Naive thymus-derived CD4-positive, alpha-beta T cell (primary cell): ENCODE results near the gene KCNQ5. TPM values are rescaled to one million over a fixed set of nuclear protein-coding genes. Genes with fewer than 3 reads are reported as not detected.

Source experiments
- ATAC-seq: fragments of 150-1000 bp; cut with Tn5 transposase; 2 replicates; pipeline ENCODE4 v1.10.0; 2021; ENCODE audit warnings: mild to moderate bottlenecking, moderate library complexity
- CTCF ChIA-PET: fragments of 350-600 bp; sonication (Branson Sonifier 250); formaldehyde crosslinking; loops from one replicate; lab custom pipeline; 2021; ENCODE audit warnings: antibody characterized with exemption; lab: Charles Lee
- POLR2A ChIA-PET: fragments of 350-600 bp; sonication (Branson Sonifier 250); formaldehyde crosslinking; loops from one replicate; lab custom pipeline; 2021; ENCODE audit warnings: antibody characterized with exemption, inconsistent platforms; lab: Charles Lee
- DNase-seq, 9 donors: peaks; one replicate each; pipeline versions ENCODE4 v3.0.0 to v3.0.0-alpha.2; 2020 to 2022; ENCODE audit warnings: mixed read lengths in 1 of 9
- H3K27ac ChIP-seq: one replicate; pipeline ENCODE4 v1.7.0; 2013; ENCODE audit warnings: mild to moderate bottlenecking, low read depth, low read length, moderate library complexity
- H3K27me3 ChIP-seq, 2 donors: one replicate each; pipeline ENCODE4 v1.7.0; 2013; ENCODE audit warnings: low read length in 2 of 2, mild to moderate bottlenecking in 2 of 2, moderate library complexity in 2 of 2; ENCODE audit not compliant: control insufficient read depth in 2 of 2, insufficient read depth in 2 of 2
- H3K36me3 ChIP-seq, 3 experiments: 1 replicate in 2 of 3; 2 replicates in 1 of 3; pipeline ENCODE4 v1.7.0; 2013; ENCODE audit warnings: low read length in 3 of 3, mild to moderate bottlenecking in 3 of 3, moderate library complexity in 1 of 3; ENCODE audit not compliant: insufficient read depth in 3 of 3, control insufficient read depth in 2 of 3
- H3K4me1 ChIP-seq, 2 donors: one replicate each; pipeline ENCODE4 v1.7.0; 2013; ENCODE audit warnings: low read length in 2 of 2, mild to moderate bottlenecking in 2 of 2, moderate library complexity in 1 of 2; ENCODE audit not compliant: control insufficient read depth in 2 of 2, insufficient read depth in 2 of 2
- H3K4me3 ChIP-seq: 2 replicates; pipeline ENCODE4 v1.7.0; 2013; ENCODE audit warnings: mild to moderate bottlenecking, low read length
- H3K9me3 ChIP-seq, 3 experiments: 1 replicate in 2 of 3; 2 replicates in 1 of 3; pipeline ENCODE4 v1.7.0; 2013; ENCODE audit warnings: low read length in 3 of 3; ENCODE audit not compliant: control insufficient read depth in 2 of 3
- H3K27ac Mint-ChIP-seq, 9 donors: one replicate each; pipeline ENCODE4 v1.8.0; 2020 to 2022; ENCODE audit warnings: mixed read lengths in 9 of 9, mild to moderate bottlenecking in 8 of 9, moderate library complexity in 5 of 9, inconsistent platforms in 2 of 9
- H3K27me3 Mint-ChIP-seq, 5 donors: one replicate each; pipeline ENCODE4 v1.8.0; 2021 to 2022; ENCODE audit warnings: mixed read lengths in 5 of 5, mild to moderate bottlenecking in 1 of 5
- H3K36me3 Mint-ChIP-seq, 5 donors: one replicate each; pipeline ENCODE4 v1.8.0; 2020 to 2022; ENCODE audit warnings: mixed read lengths in 5 of 5, mild to moderate bottlenecking in 3 of 5, inconsistent platforms in 1 of 5
- H3K4me1 Mint-ChIP-seq, 7 donors: one replicate each; pipeline ENCODE4 v1.8.0; 2020 to 2022; ENCODE audit warnings: mixed read lengths in 7 of 7, mild to moderate bottlenecking in 3 of 7, inconsistent platforms in 1 of 7
- H3K4me3 Mint-ChIP-seq, 10 donors: one replicate each; pipeline ENCODE4 v1.8.0; 2020 to 2022; ENCODE audit warnings: mild to moderate bottlenecking in 10 of 10, mixed read lengths in 10 of 10, moderate library complexity in 6 of 10, inconsistent platforms in 2 of 10
- H3K9me3 Mint-ChIP-seq, 11 donors: one replicate each; pipeline ENCODE4 v1.8.0; 2020 to 2022; ENCODE audit warnings: mixed read lengths in 11 of 11, mild to moderate bottlenecking in 4 of 11, inconsistent platforms in 1 of 11, moderate library complexity in 1 of 11
- intact Hi-C, 2 donors: fragments of 100-400 bp; cut with micrococcal nuclease; formaldehyde crosslinking; loops; one replicate each; pipeline ENCODE4 v1.15.1; 2023
- polyA plus RNA-seq, 2 donors: library from polyadenylated mRNA; unstranded; fragments of 300-500 nt; fragmentation: Illumina TruSeq; gene quantifications; one replicate each; pipeline ENCODE4 v1.2.3, GENCODE V29; 2021
- total RNA-seq, 6 experiments: library from RNA in 5 of 6; stranded (reverse) in 5 of 6; gene quantifications; 1 replicate in 5 of 6; 2 replicates in 1 of 6; pipeline ENCODE4 v1.2.3 and lab custom pipeline; 2021 to 2026

Gene KCNQ5
- total and polyA plus RNA-seq, 7 experiments from 2014 or later, result 2.3 to 18.3 (median 7.2) TPM

GRCh38 chr6:73030791-73031782 lies 409.2 kb downstream of the KCNQ5 start:
- CTCF ChIA-PET, result no interaction called here
- ATAC-seq, result no peak
- no peak overlapping the region for H3K27ac Mint-ChIP-seq
- H3K9me3 Mint-ChIP-seq, result peaks cover 0 to 6% (median 0%) of the 10 kb centered on the region in 11 donors
- no peak overlapping the region for H3K4me3 ChIP-seq
- no peak overlapping the region for H3K4me3 Mint-ChIP-seq
- DNase-seq, result no peak
- H3K36me3 ChIP-seq, result no peaks in the 10 kb centered on the region
- H3K27ac ChIP-seq, result no peak overlapping the region
- POLR2A ChIA-PET, result no interaction called here
- no peaks in the 10 kb centered on the region for H3K27me3 ChIP-seq
- peaks cover 0 to 19% (median 4%) of the 10 kb centered on the region in 5 donors for H3K36me3 Mint-ChIP-seq
- peaks cover 0 to 20% (median 0%) of the 10 kb centered on the region in 7 donors for H3K4me1 Mint-ChIP-seq
- intact Hi-C loops, result no loop called here
- H3K4me1 ChIP-seq, result no peaks in the 10 kb centered on the region
- H3K27me3 Mint-ChIP-seq, result no peaks in the 10 kb centered on the region
- no peaks in the 10 kb centered on the region for H3K9me3 ChIP-seq

GRCh38 chr6:73032586-73032985 lies 410.7 kb downstream of the KCNQ5 start:
- Histone ChIP-seq H3K36me3 (no peaks in the 10 kb centered on the region), H3K4me3 (no peak overlapping the region), H3K27me3 (no peaks in the 10 kb centered on the region), H3K27ac (no peak overlapping the region), H3K4me1 (no peaks in the 10 kb centered on the region), H3K9me3 (no peaks in the 10 kb centered on the region)
- POLR2A ChIA-PET, result no interaction called here
- Mint-ChIP-seq H3K4me1 (peaks cover 0 to 20% (median 0%) of the 10 kb centered on the region in 7 donors), H3K9me3 (peaks cover 0 to 18% (median under 1%) of the 10 kb centered on the region in 11 donors), H3K27me3 (no peaks in the 10 kb centered on the region), H3K36me3 (peaks cover 0 to 26% (median 4%) of the 10 kb centered on the region in 5 donors), H3K4me3 (no peak overlapping the region), H3K27ac (no peak overlapping the region)
- intact Hi-C loops, result no loop called here
- DNase-seq (no peak), ATAC-seq (no peak)
- CTCF ChIA-PET, result no interaction called here

- Mint-ChIP-seq H3K36me3 (peaks cover 0 to 57% (median 25%) of the 10 kb centered on the region in 5 donors), H3K4me1 (peaks cover 0 to 6% (median 0%) of the 10 kb centered on the region in 7 donors), H3K4me3 (no peak overlapping the region), H3K9me3 (peaks cover 0 to 43% (median 11%) of the 10 kb centered on the region in 11 donors), H3K27me3 (no peaks in the 10 kb centered on the region), H3K27ac (no peak overlapping the region)
- Histone ChIP-seq H3K27ac (no peak overlapping the region), H3K9me3 (no peaks in the 10 kb centered on the region), H3K36me3 (no peaks in the 10 kb centered on the region), H3K4me3 (no peak overlapping the region), H3K27me3 (no peaks in the 10 kb centered on the region), H3K4me1 (no peaks in the 10 kb centered on the region)
- ChIA-PET CTCF (no interaction called here), POLR2A (no interaction called here)
- no peak for ATAC-seq
- DNase-seq, result no peak
- intact Hi-C loops, result no loop called here
These were observed 414.8 kb downstream of the KCNQ5 start for GRCh38 chr6:73036689-73037088.

- Mint-ChIP-seq H3K4me3 (no peak overlapping the region), H3K36me3 (peaks cover 0 to 61% (median 39%) of the 10 kb centered on the region in 5 donors), H3K27me3 (no peaks in the 10 kb centered on the region), H3K4me1 (peaks cover 0 to 2% (median 0%) of the 10 kb centered on the region in 7 donors), H3K9me3 (peaks cover 0 to 37% (median 10%) of the 10 kb centered on the region in 11 donors), H3K27ac (no peak overlapping the region)
- ChIA-PET CTCF (no interaction called here), POLR2A (no interaction called here)
- no peaks in the 10 kb centered on the region for H3K27me3 ChIP-seq
- H3K27ac ChIP-seq, result no peak overlapping the region
- ATAC-seq (no peak), DNase-seq (no peak)
- H3K4me1 ChIP-seq, result no peaks in the 10 kb centered on the region
- peaks cover 0 to 3% (median 0%) of the 10 kb centered on the region in 3 experiments for H3K36me3 ChIP-seq
- no peaks in the 10 kb centered on the region for H3K9me3 ChIP-seq
- intact Hi-C loops, result no loop called here
- no peak overlapping the region for H3K4me3 ChIP-seq
These were observed 419.2 kb downstream of the KCNQ5 start for GRCh38 chr6:73041051-73041450.

GRCh38 chr6:73042892-73043291 lies 421.0 kb downstream of the KCNQ5 start:
- no peak overlapping the region for H3K4me3 ChIP-seq
- Mint-ChIP-seq H3K4me3 (no peak overlapping the region), H3K27me3 (no peaks in the 10 kb centered on the region), H3K4me1 (peaks cover 0 to 2% (median 0%) of the 10 kb centered on the region in 7 donors), H3K27ac (no peak overlapping the region), H3K36me3 (peaks cover 0 to 57% (median 39%) of the 10 kb centered on the region in 5 donors), H3K9me3 (peaks cover 0 to 22% (median 10%) of the 10 kb centered on the region in 11 donors)
- H3K36me3 ChIP-seq, result peaks cover 0 to 3% (median 0%) of the 10 kb centered on the region in 3 experiments
- H3K9me3 ChIP-seq, result no peaks in the 10 kb centered on the region
- H3K4me1 ChIP-seq, result no peaks in the 10 kb centered on the region
- CTCF ChIA-PET, result no interaction called here
- H3K27me3 ChIP-seq, result no peaks in the 10 kb centered on the region
- no peak overlapping the region for H3K27ac ChIP-seq
- DNase-seq, result no peak
- ATAC-seq, result no peak
- POLR2A ChIA-PET, result no interaction called here
- intact Hi-C loops, result no loop called here

GRCh38 chr6:73043446-73043845 lies 421.6 kb downstream of the KCNQ5 start:
- H3K36me3 ChIP-seq, result peaks cover 0 to 3% (median 0%) of the 10 kb centered on the region in 3 experiments
- intact Hi-C loops, result no loop called here
- ATAC-seq (no peak), DNase-seq (no peak)
- H3K27me3 ChIP-seq, result no peaks in the 10 kb centered on the region
- Mint-ChIP-seq H3K4me3 (no peak overlapping the region), H3K36me3 (peaks cover 0 to 59% (median 38%) of the 10 kb centered on the region in 5 donors), H3K27me3 (no peaks in the 10 kb centered on the region), H3K9me3 (peaks cover 0 to 17% (median 9%) of the 10 kb centered on the region in 11 donors), H3K27ac (no peak overlapping the region), H3K4me1 (peaks cover 0 to 2% (median 0%) of the 10 kb centered on the region in 7 donors)
- ChIA-PET CTCF (no interaction called here), POLR2A (no interaction called here)
- no peak overlapping the region for H3K4me3 ChIP-seq
- H3K9me3 ChIP-seq, result no peaks in the 10 kb centered on the region
- H3K27ac ChIP-seq, result no peak overlapping the region
- H3K4me1 ChIP-seq, result no peaks in the 10 kb centered on the region
